ENCODE data around the gene GRIK3.

- no peak for TF ChIP-seq POLR2A (IDR thresholded peaks at IDR 0.05; ENCODE audit: low read length)
- no peak for TF ChIP-seq GATA1 (IDR thresholded peaks at IDR 0.05; ENCODE audit: low read depth, low read length)
Measured at GRCh38 chr1:37036667-37037053, 2.3 kb upstream of the GRIK3 start.
